Keratinocyte (primary cell): Measurements from ENCODE around the gene TMEFF2. TPM values are rescaled to one million over a fixed set of nuclear protein-coding genes. Genes with fewer than 3 reads are reported as not detected.

Experiments used
- DNase-seq: peaks from one replicate; pipeline ENCODE4 v3.0.0-alpha.2; 2011; ENCODE audit warnings: low read depth, missing footprints, low spot score
- FAIRE-seq: peaks from 2 replicates; lab custom pipeline; 2011; peaks lifted over from hg19 to GRCh38; lab: Jason Lieb, UNC
- H2AFZ ChIP-seq: 2 replicates; pipeline ENCODE4 v1.6.0; 2012; ENCODE audit warnings: low read length, control low read depth, inconsistent platforms; ENCODE audit not compliant: control insufficient read depth
- H3K27ac ChIP-seq: 2 replicates; pipeline ENCODE4 v1.5.1; 2011; ENCODE audit warnings: low read length; ENCODE audit not compliant: control insufficient read depth, insufficient read depth
- H3K27me3 ChIP-seq: 3 replicates; pipeline ENCODE4 v1.6.0; 2011; ENCODE audit warnings: low read length; ENCODE audit not compliant: control insufficient read depth, insufficient read depth; ENCODE audit errors: extremely low read depth
- H3K36me3 ChIP-seq, 2 experiments: 2 replicates in 1 of 2; 3 replicates in 1 of 2; pipeline ENCODE4 v1.5.1; 2011; ENCODE audit warnings: low read length in 2 of 2, mild to moderate bottlenecking in 1 of 2; ENCODE audit not compliant: control insufficient read depth in 2 of 2, insufficient read depth in 2 of 2; ENCODE audit errors: extremely low read depth in 1 of 2
- H3K4me1 ChIP-seq: 3 replicates; pipeline ENCODE4 v1.5.1; 2011; ENCODE audit warnings: low read length; ENCODE audit not compliant: control insufficient read depth, insufficient read depth; ENCODE audit errors: extremely low read depth
- H3K4me2 ChIP-seq: 3 replicates; pipeline ENCODE4 v1.6.0; 2011; ENCODE audit warnings: low read depth, low read length; ENCODE audit not compliant: control insufficient read depth, insufficient read depth; ENCODE audit errors: extremely low read depth
- H3K4me3 ChIP-seq, 3 experiments: fragments of 200-600 bp in 1 of 3; sonication (generic) in 1 of 3; 2 replicates in 2 of 3; 3 replicates in 1 of 3; pipeline ENCODE4 v1.5.1; 2011 to 2016; ENCODE audit warnings: low read length in 3 of 3, mild to moderate bottlenecking in 3 of 3, control low read depth in 2 of 3, inconsistent platforms in 1 of 3, low read depth in 1 of 3, mixed read lengths in 1 of 3, mixed run types in 1 of 3, moderate library complexity in 1 of 3; ENCODE audit not compliant: control insufficient read depth in 2 of 3, insufficient read depth in 2 of 3; ENCODE audit errors: extremely low read depth in 1 of 3
- H3K79me2 ChIP-seq: 2 replicates; pipeline ENCODE4 v1.6.0; 2012; ENCODE audit warnings: low read length; ENCODE audit not compliant: control insufficient read depth, insufficient read depth
- H3K9ac ChIP-seq: 3 replicates; pipeline ENCODE4 v1.6.0; 2011; ENCODE audit warnings: low read length; ENCODE audit not compliant: control insufficient read depth, insufficient read depth; ENCODE audit errors: extremely low read depth
- H3K9me1 ChIP-seq: 3 replicates; pipeline ENCODE4 v1.6.0; 2011; ENCODE audit warnings: low read length; ENCODE audit not compliant: control insufficient read depth, insufficient read depth; ENCODE audit errors: extremely low read depth
- H3K9me3 ChIP-seq: 2 replicates; pipeline ENCODE4 v1.5.1; 2012; ENCODE audit warnings: low read depth, low read length; ENCODE audit not compliant: control insufficient read depth
- H4K20me1 ChIP-seq: 3 replicates; pipeline ENCODE4 v1.6.0; 2011; ENCODE audit warnings: low read length; ENCODE audit not compliant: control insufficient read depth, insufficient read depth; ENCODE audit errors: extremely low read depth
- EZH2 ChIP-seq: IDR thresholded peaks from one replicate; pipeline ENCODE4 v1.6.1; 2012; ENCODE audit warnings: inconsistent platforms, mild to moderate bottlenecking, low read length, moderate library complexity
- dilution Hi-C: fragments of 300-500 bp; cut with MboI; formaldehyde crosslinking; loops from one replicate; pipeline ENCODE4 v1.7.0; 2020; ENCODE audit warnings: low sequenced_read_pairs; ENCODE audit not compliant: extremely low pct_ligation_motif_present
- polyA plus RNA-seq, 5 experiments: library from polyadenylated mRNA; depleted of rRNA in 3 of 5; stranded (reverse) in 3 of 5; stranded (forward) in 1 of 5; unstranded in 1 of 5; fragments of >200 nt; gene quantifications; 1 replicate in 1 of 5; 2 replicates in 3 of 5; 3 replicates in 1 of 5; pipeline versions ENCODE4 v1.2.1 to v1.2.3, GENCODE V29; 2011 to 2012; ENCODE audit warnings: missing spikeins in 2 of 5, low read depth in 1 of 5, low replicate concordance in 1 of 5
- TF ChIP-seq, protein P1 (sequence below), 3 experiments: IDR thresholded peaks in 1 of 3; conservative IDR thresholded peaks in 1 of 3; optimal IDR thresholded peaks in 1 of 3; 2 replicates in 2 of 3; 3 replicates in 1 of 3; pipeline versions ENCODE3 to v1.5.1; 2011; ENCODE audit warnings: low read length in 3 of 3, mild to moderate bottlenecking in 3 of 3, moderate library complexity in 2 of 3, control low read depth in 1 of 3, inconsistent platforms in 1 of 3; ENCODE audit not compliant: insufficient read depth in 2 of 3; ENCODE audit errors: extremely low read depth in 1 of 3

The TMEFF2 gene
- polyA plus RNA-seq, 1 donor (not counting 4 experiments of a cell fraction or from before 2014, with no cell fraction given) = not detected

GRCh38 chr2:192049362-192049761 is 145.4 kb downstream of the TMEFF2 start:
- no peak overlapping the region for H3K27ac ChIP-seq
- H3K4me1 ChIP-seq = no peaks in the 10 kb centered on the region
- H3K9me3 ChIP-seq = no peaks in the 10 kb centered on the region
- TF ChIP-seq, protein P1, sequence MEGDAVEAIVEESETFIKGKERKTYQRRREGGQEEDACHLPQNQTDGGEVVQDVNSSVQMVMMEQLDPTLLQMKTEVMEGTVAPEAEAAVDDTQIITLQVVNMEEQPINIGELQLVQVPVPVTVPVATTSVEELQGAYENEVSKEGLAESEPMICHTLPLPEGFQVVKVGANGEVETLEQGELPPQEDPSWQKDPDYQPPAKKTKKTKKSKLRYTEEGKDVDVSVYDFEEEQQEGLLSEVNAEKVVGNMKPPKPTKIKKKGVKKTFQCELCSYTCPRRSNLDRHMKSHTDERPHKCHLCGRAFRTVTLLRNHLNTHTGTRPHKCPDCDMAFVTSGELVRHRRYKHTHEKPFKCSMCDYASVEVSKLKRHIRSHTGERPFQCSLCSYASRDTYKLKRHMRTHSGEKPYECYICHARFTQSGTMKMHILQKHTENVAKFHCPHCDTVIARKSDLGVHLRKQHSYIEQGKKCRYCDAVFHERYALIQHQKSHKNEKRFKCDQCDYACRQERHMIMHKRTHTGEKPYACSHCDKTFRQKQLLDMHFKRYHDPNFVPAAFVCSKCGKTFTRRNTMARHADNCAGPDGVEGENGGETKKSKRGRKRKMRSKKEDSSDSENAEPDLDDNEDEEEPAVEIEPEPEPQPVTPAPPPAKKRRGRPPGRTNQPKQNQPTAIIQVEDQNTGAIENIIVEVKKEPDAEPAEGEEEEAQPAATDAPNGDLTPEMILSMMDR (optimal IDR thresholded peaks at IDR 0.05 in 1 of 3, IDR thresholded peaks at IDR 0.05 in 1 of 3, conservative IDR thresholded peaks at IDR 0.05 in 1 of 3; ENCODE audit: extremely low read depth in 1 of 3, insufficient read depth in 2 of 3, low read length in 3 of 3) = no peak
- H2AFZ ChIP-seq = no peak overlapping the region
- dilution Hi-C loops = no loop called here
- FAIRE-seq = no peak
- H3K9me1 ChIP-seq = no peaks in the 10 kb centered on the region
- H3K79me2 ChIP-seq = no peaks in the 10 kb centered on the region
- no peak overlapping the region for H3K4me3 ChIP-seq
- no peak overlapping the region for H3K9ac ChIP-seq
- no peaks in the 10 kb centered on the region for H3K36me3 ChIP-seq
- no peak overlapping the region for H3K4me2 ChIP-seq
- no peaks in the 10 kb centered on the region for H3K27me3 ChIP-seq
- DNase-seq = no peak
- H4K20me1 ChIP-seq = no peaks in the 10 kb centered on the region

DNA sequence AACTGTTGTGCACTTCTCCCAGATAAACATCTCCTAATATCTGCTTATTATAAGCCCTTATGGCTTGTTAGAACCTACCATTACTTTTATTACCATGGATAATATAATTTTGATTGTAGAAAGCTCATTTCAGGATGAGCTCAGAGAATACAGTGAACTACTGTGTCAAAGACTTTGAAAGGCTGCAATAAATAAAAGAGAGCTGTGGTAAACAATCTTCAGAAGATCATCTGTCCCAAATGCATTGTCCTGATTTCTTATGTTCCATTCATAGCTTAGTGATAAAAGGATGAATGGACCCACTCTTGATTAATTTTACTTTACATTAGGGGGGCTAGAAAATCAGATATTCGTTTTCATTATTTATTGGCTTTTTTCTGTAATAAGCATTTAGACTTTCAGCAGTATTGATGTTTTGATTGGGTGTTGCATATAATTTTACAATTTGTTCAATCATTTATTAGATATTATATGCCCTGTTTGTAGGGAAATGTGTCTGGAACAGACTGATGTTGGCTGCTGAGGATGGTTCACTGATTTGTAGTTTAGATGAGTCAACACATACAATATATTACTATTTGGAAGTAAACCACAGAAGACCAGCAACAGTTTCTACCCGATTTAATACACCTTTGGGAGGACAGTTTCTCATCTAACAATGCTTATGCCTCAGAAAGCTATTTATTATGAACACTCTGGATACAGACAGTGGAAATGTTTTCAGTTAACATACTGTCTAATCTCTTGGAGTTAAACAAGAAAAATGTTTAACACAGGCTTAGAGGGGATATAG is 147.2 kb downstream of the TMEFF2 start:
- no peaks in the 10 kb centered on the region for H3K36me3 ChIP-seq
- no peaks in the 10 kb centered on the region for H3K79me2 ChIP-seq
- no peaks in the 10 kb centered on the region for H4K20me1 ChIP-seq
- no peak overlapping the region for H3K27ac ChIP-seq
- TF ChIP-seq, protein P1 (optimal IDR thresholded peaks at IDR 0.05 in 1 of 3, IDR thresholded peaks at IDR 0.05 in 1 of 3, conservative IDR thresholded peaks at IDR 0.05 in 1 of 3; ENCODE audit: extremely low read depth in 1 of 3, insufficient read depth in 2 of 3, low read length in 3 of 3) = no peak
- no peak for TF ChIP-seq EZH2
- FAIRE-seq (no peak), DNase-seq (no peak)
- no peak overlapping the region for H3K4me3 ChIP-seq
- H3K9me3 ChIP-seq = no peaks in the 10 kb centered on the region
- H3K9ac ChIP-seq = no peak overlapping the region
- no peaks in the 10 kb centered on the region for H3K9me1 ChIP-seq
- dilution Hi-C loops = no loop called here
- H2AFZ ChIP-seq = no peak overlapping the region
- H3K27me3 ChIP-seq = no peaks in the 10 kb centered on the region
- no peaks in the 10 kb centered on the region for H3K4me1 ChIP-seq
- H3K4me2 ChIP-seq = no peak overlapping the region
